OCI-LY3 (cell line): Measurements from ENCODE around the gene CYFIP2.
A peak's percentile ranks its signal among the peaks of the same experiment; 100 is the strongest.

Experiments used
- H2AFZ ChIP-seq: fragments of 200-600, 300-600 bp; shearing (Covaris generic); 2 replicates; pipeline ENCODE4 v1.6.0; 2014; ENCODE audit warnings: antibody characterized with exemption, low read depth, low read length
- H3K27ac ChIP-seq: fragments of 200-600, 300-600 bp; sonication (generic); 2 replicates; pipeline ENCODE4 v1.5.1; 2014; ENCODE audit warnings: mild to moderate bottlenecking, low read length, moderate library complexity, mixed read lengths
- H3K27me3 ChIP-seq: fragments of 200-600, 300-600 bp; sonication (generic); 2 replicates; pipeline ENCODE4 v1.6.1; 2014; ENCODE audit warnings: low read depth, low read length, mixed read lengths
- H3K36me3 ChIP-seq: fragments of 200-600, 300-600 bp; sonication (generic); replicated peaks from 2 replicates; pipeline ENCODE3; 2014; ENCODE audit warnings: low read depth, low read length, mixed read lengths
- H3K4me1 ChIP-seq: fragments of 300-600, 200-600 bp; sonication (generic); 2 replicates; pipeline ENCODE4 v1.6.1; 2014; ENCODE audit warnings: low read length, mixed read lengths
- H3K4me2 ChIP-seq: fragments of 200-600, 300-600 bp; sonication (generic); 2 replicates; pipeline ENCODE4 v1.6.1; 2014; ENCODE audit warnings: low read length, mixed read lengths
- H3K4me3 ChIP-seq: fragments of 300-600, 200-600 bp; sonication (generic); 2 replicates; pipeline ENCODE4 v1.5.1; 2014; ENCODE audit warnings: antibody characterized with exemption, mild to moderate bottlenecking, low read length, moderate library complexity
- H3K79me2 ChIP-seq: fragments of 300-600, 200-600 bp; shearing (Covaris generic); 2 replicates; pipeline ENCODE4 v1.6.1; 2014; ENCODE audit warnings: mild to moderate bottlenecking, low read length, mixed read lengths
- H3K9ac ChIP-seq: fragments of 300-600, 200-600 bp; shearing (Covaris generic); 2 replicates; pipeline ENCODE4 v1.6.0; 2014; ENCODE audit warnings: mild to moderate bottlenecking, low read length, moderate library complexity
- H3K9me3 ChIP-seq: fragments of 200-600, 300-600 bp; shearing (Covaris generic); 2 replicates; pipeline ENCODE4 v1.6.1; 2014; ENCODE audit warnings: low read length, mixed read lengths; ENCODE audit not compliant: insufficient read depth
- H4K20me1 ChIP-seq: fragments of 200-600, 300-600 bp; sonication (generic); 2 replicates; pipeline ENCODE4 v1.6.1; 2016; ENCODE audit warnings: low read length, mixed read lengths; ENCODE audit not compliant: insufficient read depth
- CTCF ChIP-seq: fragments of 200-600, 300-600 bp; sonication (generic); IDR thresholded peaks from 2 replicates; pipeline ENCODE4 v1.5.1; 2014; ENCODE audit warnings: antibody characterized with exemption, low read length, low read depth
- EZH2phosphoT487 ChIP-seq: fragments of 200-600 bp; shearing (Covaris generic); IDR thresholded peaks from 2 replicates; pipeline ENCODE4 v1.6.1; 2018; ENCODE audit warnings: antibody characterized with exemption, mixed run types, low read depth

Gene CYFIP2

DNA sequence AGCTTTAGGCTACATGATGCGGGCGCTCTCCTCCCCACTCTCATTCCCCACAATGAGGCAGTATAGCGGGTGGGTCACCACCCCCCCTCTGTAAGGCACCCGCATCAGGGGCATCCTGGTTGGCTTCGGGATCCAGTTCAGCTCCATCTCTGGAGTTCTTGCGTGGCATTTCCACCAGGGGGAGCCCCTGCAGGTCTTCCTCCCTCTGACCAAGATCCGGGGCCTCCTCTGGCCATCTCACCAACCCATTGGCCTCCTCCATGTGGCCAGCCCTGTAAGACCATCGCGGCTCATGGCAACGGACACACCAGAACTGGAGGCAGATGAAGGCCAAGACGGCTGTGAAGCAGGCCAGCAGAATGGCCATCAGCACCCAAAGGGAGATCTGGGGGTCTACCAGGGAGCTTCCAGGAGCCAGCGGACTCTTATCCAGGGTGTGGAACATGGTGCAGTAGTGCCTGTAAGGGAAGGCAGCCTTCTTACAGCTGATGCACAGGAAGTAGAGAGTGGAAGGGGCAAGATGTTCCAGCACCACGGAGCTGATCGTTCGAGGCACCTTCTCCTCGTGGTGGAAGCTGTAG, 77.0 kb downstream of the CYFIP2 start:
- Histone ChIP-seq H3K9me3 (no peaks in the 10 kb centered on the region), H2AFZ (no peak overlapping the region), H3K27ac (no peak overlapping the region), H3K9ac (no peak overlapping the region), H3K4me3 (no peak overlapping the region), H3K27me3 (no peaks in the 10 kb centered on the region), H3K36me3 (peaks cover 3% of the 10 kb centered on the region), H3K4me1 (no peaks in the 10 kb centered on the region), H4K20me1 (no peaks in the 10 kb centered on the region), H3K4me2 (no peak overlapping the region), H3K79me2 (no peaks in the 10 kb centered on the region)
- TF ChIP-seq CTCF = peak; percentile 44
- no peak for TF ChIP-seq EZH2phosphoT487

DNA sequence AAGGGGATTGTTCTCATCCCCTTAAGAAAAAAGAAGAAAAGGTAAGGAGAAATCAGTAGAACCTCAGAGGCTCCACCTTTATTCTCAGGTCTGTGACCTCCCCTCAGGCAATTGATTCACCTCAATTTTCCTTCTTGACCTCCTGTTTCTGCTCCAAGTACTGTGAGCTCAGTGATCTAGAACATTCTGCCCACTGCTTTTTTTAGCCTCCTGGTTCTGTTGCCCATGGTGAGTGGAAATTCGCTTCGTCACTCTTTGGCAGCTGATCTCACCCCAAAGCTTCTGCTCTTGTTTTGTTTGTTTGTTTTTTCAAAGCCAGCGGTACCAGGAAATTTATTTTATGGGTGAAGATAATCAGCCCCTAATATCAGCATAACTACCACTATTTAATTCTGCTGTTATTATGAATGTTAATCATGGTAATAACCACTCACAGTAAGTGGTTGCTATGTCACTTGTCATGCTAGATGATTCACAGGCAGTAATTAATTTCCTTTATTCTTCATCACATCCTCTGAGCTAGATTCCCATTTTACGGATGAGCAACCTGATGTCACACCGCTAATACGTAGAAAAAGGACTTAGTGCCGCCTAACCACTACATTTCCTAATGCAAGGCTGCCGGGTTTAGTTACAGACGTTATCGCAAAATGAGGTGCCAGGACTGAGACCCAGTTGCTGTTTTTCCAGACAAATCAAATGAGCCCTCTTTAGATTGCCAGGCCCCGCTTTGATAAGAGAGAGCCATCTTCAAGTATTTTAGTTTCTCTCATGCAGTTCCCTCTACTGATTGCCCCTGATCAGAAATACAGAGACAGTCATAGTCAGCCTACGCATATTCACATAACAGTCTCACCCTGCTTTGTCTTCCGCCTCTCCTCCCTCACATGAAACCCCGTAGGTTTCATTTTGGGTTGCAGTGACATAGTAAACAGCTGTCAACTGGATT, 78.2 kb downstream of the CYFIP2 start:
- H3K9ac ChIP-seq = no peak overlapping the region
- no peaks in the 10 kb centered on the region for H3K79me2 ChIP-seq
- H3K4me3 ChIP-seq = no peak overlapping the region
- no peaks in the 10 kb centered on the region for H3K9me3 ChIP-seq
- no peaks in the 10 kb centered on the region for H4K20me1 ChIP-seq
- H2AFZ ChIP-seq = no peak overlapping the region
- TF ChIP-seq CTCF (no peak), EZH2phosphoT487 (no peak)
- H3K36me3 ChIP-seq = peaks cover 3% of the 10 kb centered on the region
- H3K27me3 ChIP-seq = no peaks in the 10 kb centered on the region
- H3K27ac ChIP-seq = no peak overlapping the region
- no peak overlapping the region for H3K4me2 ChIP-seq
- no peaks in the 10 kb centered on the region for H3K4me1 ChIP-seq

GRCh38 chr5:157345067-157345466, 79.1 kb downstream of the CYFIP2 start:
- no peak overlapping the region for H3K9ac ChIP-seq
- no peaks in the 10 kb centered on the region for H3K79me2 ChIP-seq
- no peak overlapping the region for H3K4me3 ChIP-seq
- H3K4me2 ChIP-seq = no peak overlapping the region
- TF ChIP-seq EZH2phosphoT487 (no peak), CTCF (no peak)
- no peaks in the 10 kb centered on the region for H3K4me1 ChIP-seq
- H3K9me3 ChIP-seq = no peaks in the 10 kb centered on the region
- no peaks in the 10 kb centered on the region for H3K27me3 ChIP-seq
- H4K20me1 ChIP-seq = no peaks in the 10 kb centered on the region
- no peak overlapping the region for H3K27ac ChIP-seq
- no peak overlapping the region for H2AFZ ChIP-seq
- H3K36me3 ChIP-seq = no peaks in the 10 kb centered on the region

DNA sequence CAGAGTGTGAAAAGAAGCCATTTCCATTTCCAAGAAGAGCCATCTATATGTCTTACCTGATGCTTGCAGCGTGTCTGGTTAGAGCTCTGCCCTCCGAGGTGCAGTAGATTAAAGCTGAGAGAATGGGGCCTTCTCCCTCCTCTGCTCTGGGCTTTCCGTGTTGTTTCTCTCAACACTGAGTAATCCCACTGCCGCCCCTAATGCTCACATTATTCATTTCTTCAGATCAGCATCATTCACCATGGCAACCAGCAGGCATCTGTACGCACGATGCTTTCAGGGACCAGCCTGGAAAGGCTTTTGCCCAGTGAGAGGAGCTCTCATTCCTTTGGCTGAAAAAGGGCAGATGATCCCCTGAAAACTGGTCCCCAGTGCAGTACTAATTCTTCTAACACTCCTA, 79.6 kb downstream of the CYFIP2 start:
- H3K4me1 ChIP-seq = no peaks in the 10 kb centered on the region; the same call in 1 of the 2 replicates
- no peak overlapping the region for H3K4me3 ChIP-seq
- TF ChIP-seq EZH2phosphoT487 = no peak
- no peak for TF ChIP-seq CTCF
- no peak overlapping the region for H3K9ac ChIP-seq
- H3K9me3 ChIP-seq = no peaks in the 10 kb centered on the region
- H3K27ac ChIP-seq = no peak overlapping the region
- H2AFZ ChIP-seq = no peak overlapping the region
- no peak overlapping the region for H3K4me2 ChIP-seq
- no peaks in the 10 kb centered on the region for H4K20me1 ChIP-seq
- no peaks in the 10 kb centered on the region for H3K27me3 ChIP-seq
- H3K79me2 ChIP-seq = no peaks in the 10 kb centered on the region
- no peaks in the 10 kb centered on the region for H3K36me3 ChIP-seq
